Coronary artery (tissue), 2 donors: Measurements from ENCODE around the gene SEM1.
"Not testable (repeated sequence)": the region's sequence is repeated elsewhere in the genome, so short reads cannot be mapped to it uniquely, and the experiment has no call there.

ENCODE experiments used
- DNase-seq: peaks from one replicate; pipeline ENCODE4 v3.0.0-alpha.2; 2017; ENCODE audit warnings: low spot score
- H3K27ac ChIP-seq, 2 donors: fragments of 200-600 bp; sonication (generic); one replicate each; pipeline ENCODE4 v1.5.1; 2016 to 2019
- H3K4me3 ChIP-seq: fragments of 200-600 bp; sonication (generic); 2 replicates; pipeline ENCODE4 v1.5.1; 2016; ENCODE audit warnings: mild to moderate bottlenecking, moderate library complexity
- CTCF ChIP-seq: fragments of 200-600 bp; sonication (generic); IDR thresholded peaks from one replicate; pipeline ENCODE4 v1.5.1; 2019; ENCODE audit warnings: antibody characterized with exemption

The SEM1 gene

GRCh38 chr7:96737545-96738050, 28.0 kb upstream of the SEM1 start:
- no peak for TF ChIP-seq CTCF
- Histone ChIP-seq H3K4me3 (no peak overlapping the region), H3K27ac (no peak overlapping the region)
- no peak for DNase-seq

GRCh38 chr7:96734343-96734742, 24.7 kb upstream of the SEM1 start:
- Histone ChIP-seq H3K4me3 (no peak overlapping the region), H3K27ac (no peak overlapping the region)
- no peak for TF ChIP-seq CTCF
- DNase-seq, result no peak

- DNase-seq, result no peak
- Histone ChIP-seq H3K27ac (no peak overlapping the region), H3K4me3 (no peak overlapping the region)
- TF ChIP-seq CTCF, result no peak
Observed at GRCh38 chr7:96729820-96730219, 20.2 kb upstream of the SEM1 start.

GRCh38 chr7:96728139-96728538, 18.5 kb upstream of the SEM1 start:
- TF ChIP-seq CTCF, result no peak
- H3K4me3 ChIP-seq, result no peak overlapping the region
- H3K27ac ChIP-seq, result no peak overlapping the region
- DNase-seq, result no peak

- no peak overlapping the region for H3K4me3 ChIP-seq
- H3K27ac ChIP-seq, result no peak overlapping the region
- TF ChIP-seq CTCF, result no peak
- no peak for DNase-seq
Observed at GRCh38 chr7:96727534-96728088, 18.0 kb upstream of the SEM1 start.

GRCh38 chr7:96723622-96724021, 14.0 kb upstream of the SEM1 start:
- no peak for TF ChIP-seq CTCF
- H3K27ac ChIP-seq, result no peak overlapping the region
- no peak overlapping the region for H3K4me3 ChIP-seq
- no peak for DNase-seq

- H3K4me3 ChIP-seq, DNase-seq, H3K27ac ChIP-seq: not testable (repeated sequence)
Observed at GRCh38 chr7:96722928-96723327, 13.3 kb upstream of the SEM1 start.

GRCh38 chr7:96720843-96721242, 11.2 kb upstream of the SEM1 start:
- DNase-seq, result no peak
- Histone ChIP-seq H3K4me3 (no peak overlapping the region), H3K27ac (no peak overlapping the region)
- TF ChIP-seq CTCF, result no peak
